Heart left ventricle (tissue), 16 donors: ENCODE data around the gene SFN. TPM values are rescaled to one million over a fixed set of nuclear protein-coding genes. Genes with fewer than 3 reads are reported as not detected.
A peak's percentile ranks its signal among the peaks of the same experiment; 100 is the strongest.

ENCODE experiments used
- ATAC-seq, 4 donors: fragments of 200-7000 bp; cut with Tn5 transposase; one replicate each; pipeline ENCODE4 v1.9.1; 2020 to 2022; ENCODE audit warnings: moderate library complexity in 4 of 4, mild to moderate bottlenecking in 3 of 4, moderate number of reproducible peaks in 1 of 4
- DNase-seq, 5 donors: peaks; one replicate each; pipeline ENCODE4 v3.0.0-alpha.2; 2020
- H3K27ac ChIP-seq, 12 donors: fragments of 200-600 bp; sonication (generic) in 4 of 12; one replicate each; pipeline versions ENCODE4 v1.5.0 to v1.8.0; 2016 to 2022; ENCODE audit warnings: mild to moderate bottlenecking in 2 of 12
- H3K27me3 ChIP-seq, 9 donors: fragments of 200-600 bp; sonication (generic) in 2 of 9; one replicate each; pipeline versions ENCODE4 v1.5.1 to v1.8.0; 2016 to 2022; ENCODE audit warnings: mild to moderate bottlenecking in 3 of 9
- H3K36me3 ChIP-seq, 9 donors: fragments of 200-600 bp; sonication (generic) in 2 of 9; one replicate each; pipeline versions ENCODE4 v1.5.0 to v1.8.0; 2018 to 2022; ENCODE audit warnings: mild to moderate bottlenecking in 2 of 9
- H3K4me1 ChIP-seq, 12 donors: fragments of 200-600 bp; sonication (generic) in 4 of 12; one replicate each; pipeline versions ENCODE4 v1.5.0 to v1.8.0; 2016 to 2022; ENCODE audit warnings: mild to moderate bottlenecking in 3 of 12
- H3K4me3 ChIP-seq, 12 donors: fragments of 200-600 bp; sonication (generic) in 4 of 12; one replicate each; pipeline versions ENCODE4 v1.5.0 to v1.8.0; 2017 to 2022; ENCODE audit warnings: mild to moderate bottlenecking in 9 of 12, moderate library complexity in 4 of 12
- H3K9me3 ChIP-seq, 12 donors: fragments of 200-600 bp; sonication (generic) in 4 of 12; one replicate each; pipeline versions ENCODE4 v1.5.0 to v1.8.0; 2016 to 2022; ENCODE audit warnings: mild to moderate bottlenecking in 1 of 12
- CTCF ChIP-seq, 12 donors: fragments of 200-600 bp; sonication (generic) in 4 of 12; IDR thresholded peaks; one replicate each; pipeline versions ENCODE4 v1.5.0 to v1.8.0; 2018 to 2022; ENCODE audit warnings: antibody characterized with exemption in 12 of 12, mild to moderate bottlenecking in 5 of 12
- POLR2A ChIP-seq, 2 donors: fragments of 450-650 bp; IDR thresholded peaks; one replicate each; pipeline ENCODE4 v1.6.1; 2017; ENCODE audit warnings: antibody characterized with exemption in 2 of 2, mild to moderate bottlenecking in 2 of 2, moderate library complexity in 2 of 2
- WGBS, 4 donors: extraction: QIAGEN DNeasy Blood & Tissue Kit in 2 of 4; methylation state at CpG; one replicate each; pipeline versions ENCODE4 v1.1.5 to v1.1.7; 2013 to 2018; 5-methylcytosine and 5-hydroxymethylcytosine counted together
- intact Hi-C, 10 donors: fragments of 100-400 bp; cut with DNase I; formaldehyde crosslinking; loops; one replicate each; pipeline versions ENCODE4 v1.11.1 to v1.14.2; 2022
- polyA plus RNA-seq, 2 donors: library from polyadenylated mRNA; stranded (reverse); fragments of 200-250 nt; gene quantifications; one replicate each; pipeline ENCODE4 v1.2.3, GENCODE V29; 2013
- total RNA-seq, 9 donors: library from RNA; depleted of rRNA in 2 of 9; stranded (reverse); fragments of >200 nt in 2 of 9; fragmentation: NEBNext Ultra II Directional in 3 of 9; extraction: Animal tissue kit (Norgen Biotek cat#: 25700) in 3 of 9; gene quantifications; one replicate each; pipeline versions ENCODE4 v1.1.0 to v1.2.4, GENCODE V29; 2016 to 2023
- donor health status: ischemic (EF 13 %, LVEDD 7.1; RV severe dilation, severe dysfunction).
- donor health status: healthy with polysubstance abuse.
- donor health status: DM: no; HTN: yes; CAD: no.
- donor health status: DM: no; HTN: no; CAD: no.
- donor health status: ischemic (EF 25% LVEDD 6.9; RV normal size, moderate dysfunction).
- donor health status: ischemic (EF 25% LVEDD 5.7; RV mildly dilated, moderate dysfunction).
- donor health status: healthy.
- donor health status: DM: yes; HTN: yes; CAD: no.
- donor health status: ischemic (EF 35%, LVEDD 5.7; RV mildly dilated, moderate dysfunction).
- donor health status: nonischemic (EF 11% LVEDD 7.7; RV severe dilation, severe dysfunction).
- donor health status: DM: yes; HTN: yes; CAD: no.
- donor health status: PGD.
- donor health status: ischemic (EF 29% LVEDD 5.4; RV normal size, mild dysfunction).
- donor health status: nonischemic (EF 23%, LVEDD 6.1; RV moderate dilation, normal function).

The SFN gene
- total and polyA plus RNA-seq, 11 donors, result 0.11 to 0.42 (median 0.31) TPM; not detected in 7

DNA sequence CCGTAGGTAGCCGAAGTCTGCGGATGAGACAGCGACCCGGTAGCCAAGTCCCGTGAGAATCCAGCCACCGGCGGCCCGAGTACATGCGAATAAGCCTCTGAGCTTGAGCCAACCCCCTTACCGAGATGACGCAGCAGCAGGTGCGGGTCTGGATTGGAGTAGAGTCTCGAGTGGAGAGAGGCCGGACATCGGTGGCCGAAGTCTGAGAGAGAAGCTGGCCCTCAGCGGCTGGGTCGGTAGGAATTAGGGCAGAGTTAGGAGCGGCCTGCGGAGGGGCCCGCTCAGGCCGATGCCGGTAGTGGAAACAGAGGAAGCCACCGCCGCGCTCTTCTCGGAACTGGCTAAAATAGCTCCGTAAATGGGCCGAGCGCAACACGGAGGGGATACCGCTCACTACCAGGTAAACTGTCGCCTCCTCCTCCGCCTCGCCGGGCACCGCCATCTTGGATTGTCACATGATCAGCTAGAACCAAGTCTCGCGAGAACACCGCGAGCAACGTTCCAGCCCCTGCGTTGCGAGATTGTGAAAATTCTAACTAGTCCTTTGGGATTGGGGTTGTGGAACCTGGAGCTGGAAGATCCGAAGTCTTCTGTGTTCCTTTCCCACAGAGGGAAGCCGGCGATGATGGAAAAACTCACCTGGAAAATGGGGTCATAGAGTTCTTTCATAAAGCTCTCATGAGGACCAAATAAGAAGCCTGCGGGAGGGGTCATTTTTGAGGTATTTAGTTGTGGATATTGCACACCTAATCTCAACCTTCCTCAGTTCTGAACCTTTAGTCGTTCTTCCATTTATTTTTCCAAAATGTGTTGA is 37.3 kb downstream of the SFN start, which contains the start of gene GPATCH3:
Gene GPATCH3 (minus strand): TSS at position 467 of the 814 bp plus-strand sequence. CDS start 25 bp downstream, at position 442.
- H3K27me3 ChIP-seq, result no peaks in the 10 kb centered on the region
- peak; percentile 91 to 96 (median 94) for DNase-seq
- ATAC-seq, result peak; percentile 76 to 93 (median 92)
- intact Hi-C loops, result no loop called here
- TF ChIP-seq CTCF (IDR thresholded peaks at IDR 0.05) (no peak), POLR2A (IDR thresholded peaks at IDR 0.05) (peak in 1 of 2 donors; percentile 47)
- WGBS, 4 donors, result 0 to 1% (median 1%) methylated on average over 35 to 50 of the region's 50 CpGs
- H3K9me3 ChIP-seq, result no peaks in the 10 kb centered on the region
- peaks cover 0 to 37% (median 32%) of the 10 kb centered on the region in 9 donors for H3K36me3 ChIP-seq
- peaks cover 0 to 26% (median 12%) of the 10 kb centered on the region in 12 donors for H3K4me1 ChIP-seq
- H3K4me3 ChIP-seq, result peak within 1 kb of the TSS; percentile 40 to 98 (median 86)
- H3K27ac ChIP-seq, result peak within 1 kb of the TSS; percentile 45 to 91 (median 80)

GRCh38 chr1:26900815-26901511 is 38.0 kb downstream of the SFN start:
- intact Hi-C loops, result no loop called here
- Histone ChIP-seq H3K4me3 (peak overlapping the region; percentile 40 to 98 (median 86)), H3K27ac (peak overlapping the region; percentile 45 to 91 (median 80)), H3K27me3 (no peaks in the 10 kb centered on the region), H3K36me3 (peaks cover 0 to 29% (median 24%) of the 10 kb centered on the region in 9 donors), H3K9me3 (no peaks in the 10 kb centered on the region), H3K4me1 (peaks cover 0 to 26% (median 12%) of the 10 kb centered on the region in 12 donors)
- TF ChIP-seq CTCF (IDR thresholded peaks at IDR 0.05) (no peak), POLR2A (IDR thresholded peaks at IDR 0.05) (no peak)
- 66 to 74% (median 67%) methylated on average over 18 of the region's 18 CpGs for WGBS, 4 donors
- ATAC-seq (no peak), DNase-seq (no peak)

DNA sequence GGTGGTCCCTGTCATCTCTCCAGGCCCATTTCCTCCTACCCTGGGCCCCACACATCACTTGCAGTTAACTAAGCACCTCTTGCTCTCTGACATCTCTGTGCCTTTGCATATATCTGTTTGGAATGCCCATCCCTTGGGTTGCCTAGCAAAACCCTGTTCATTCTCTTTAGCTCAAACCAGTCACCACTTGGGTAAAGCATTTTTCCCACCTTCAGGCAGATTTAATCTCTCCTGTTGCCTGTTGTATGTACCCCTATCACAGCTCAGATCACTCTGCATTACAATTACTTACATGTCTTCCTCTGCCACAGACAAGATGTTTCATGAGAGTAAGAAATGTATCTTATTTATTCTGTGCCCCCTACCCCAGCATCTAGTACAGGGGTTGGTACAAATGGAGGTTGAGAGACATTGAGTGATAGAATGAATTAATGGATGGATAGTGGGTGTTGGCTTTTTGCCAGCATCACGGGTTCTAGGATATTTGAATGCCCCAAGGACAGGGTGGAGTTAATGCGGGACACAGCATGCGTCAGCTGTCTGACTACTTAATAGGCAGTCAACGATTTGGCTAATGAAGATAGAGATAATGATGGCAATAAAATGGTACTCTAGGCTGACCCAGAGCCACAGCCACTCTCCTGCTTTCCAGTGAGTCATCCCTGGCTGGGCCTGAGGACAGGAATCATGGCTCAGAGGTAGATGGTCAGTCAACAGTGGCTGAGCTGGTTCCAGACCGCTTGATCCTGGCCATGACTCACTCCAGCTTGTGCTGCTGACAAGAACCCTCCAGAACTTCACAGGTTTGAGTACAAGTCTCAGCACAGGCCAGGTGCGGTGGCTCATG is 44.3 kb downstream of the SFN start:
- intact Hi-C loops, result no loop called here
- Histone ChIP-seq H3K4me1 (peaks cover 0 to 11% (median 0%) of the 10 kb centered on the region in 12 donors), H3K27me3 (no peaks in the 10 kb centered on the region), H3K36me3 (peaks cover 0 to 4% (median 0%) of the 10 kb centered on the region in 9 donors), H3K27ac (no peak overlapping the region), H3K4me3 (no peak overlapping the region), H3K9me3 (no peaks in the 10 kb centered on the region)
- WGBS, 4 donors, result 62 to 68% (median 64%) methylated on average over 6 of the region's 6 CpGs
- DNase-seq, result no peak
- no peak for ATAC-seq
- TF ChIP-seq CTCF (IDR thresholded peaks at IDR 0.05) (no peak), POLR2A (IDR thresholded peaks at IDR 0.05) (no peak)
